NCI-H1436 (cell line): Measurements from ENCODE around the gene RNGTT.
"Not testable (repeated sequence)": the region's sequence is repeated elsewhere in the genome, so short reads cannot be mapped to it uniquely, and the experiment has no call there.

Experiments used
- DNase-seq: peaks from one replicate; lab custom pipeline; 2025; lab: John Stamatoyannopoulos, UW

Gene RNGTT

GRCh38 chr6:88970301-88970700, 6.9 kb upstream of the RNGTT start:
- no peak for DNase-seq

- not testable (repeated sequence) for DNase-seq
These were observed 5.8 kb upstream of the RNGTT start for GRCh38 chr6:88969255-88969654.

- no peak for DNase-seq
These were observed 4.5 kb upstream of the RNGTT start for GRCh38 chr6:88967891-88968290.

GRCh38 chr6:88965691-88966090, 2.3 kb upstream of the RNGTT start:
- no peak for DNase-seq

- no peak for DNase-seq
These were observed 1.1 kb upstream of the RNGTT start for GRCh38 chr6:88964509-88964908.

- no peak for DNase-seq
These were observed 4.6 kb downstream of the RNGTT start for GRCh38 chr6:88958842-88959241.

GRCh38 chr6:88953550-88954386, 9.7 kb downstream of the RNGTT start:
- DNase-seq: no peak

- no peak for DNase-seq
These were observed 11.2 kb downstream of the RNGTT start for GRCh38 chr6:88952065-88952704.

- no peak for DNase-seq
These were observed 17.9 kb downstream of the RNGTT start for GRCh38 chr6:88945415-88946008.

- no peak for DNase-seq
These were observed 29.9 kb downstream of the RNGTT start for GRCh38 chr6:88933521-88933920.

GRCh38 chr6:88932019-88932418, 31.4 kb downstream of the RNGTT start:
- DNase-seq: not testable (repeated sequence)

- DNase-seq: no peak
These were observed 40.5 kb downstream of the RNGTT start for GRCh38 chr6:88922775-88923548.

- DNase-seq: no peak
These were observed 41.7 kb downstream of the RNGTT start for GRCh38 chr6:88921734-88922133.

GRCh38 chr6:88920774-88921733, 42.4 kb downstream of the RNGTT start:
- DNase-seq: no peak

- DNase-seq: no peak
These were observed 43.3 kb downstream of the RNGTT start for GRCh38 chr6:88920088-88920487.

GRCh38 chr6:88919032-88919431, 44.4 kb downstream of the RNGTT start:
- DNase-seq: no peak

GRCh38 chr6:88916615-88917208, 46.7 kb downstream of the RNGTT start:
- DNase-seq: no peak

- DNase-seq: no peak
These were observed 48.4 kb downstream of the RNGTT start for GRCh38 chr6:88914895-88915598.

- no peak for DNase-seq
These were observed 49.2 kb downstream of the RNGTT start for GRCh38 chr6:88914180-88914579.

- DNase-seq: no peak
These were observed 49.9 kb downstream of the RNGTT start for GRCh38 chr6:88913471-88913870.
